Measurements from ENCODE around the gene SNX14. TPM values are rescaled to one million over a fixed set of nuclear protein-coding genes. Genes with fewer than 3 reads are reported as not detected.

SNX14 gene
- total RNA-seq, 1 donor from 2014 or later: 125 TPM

DNA sequence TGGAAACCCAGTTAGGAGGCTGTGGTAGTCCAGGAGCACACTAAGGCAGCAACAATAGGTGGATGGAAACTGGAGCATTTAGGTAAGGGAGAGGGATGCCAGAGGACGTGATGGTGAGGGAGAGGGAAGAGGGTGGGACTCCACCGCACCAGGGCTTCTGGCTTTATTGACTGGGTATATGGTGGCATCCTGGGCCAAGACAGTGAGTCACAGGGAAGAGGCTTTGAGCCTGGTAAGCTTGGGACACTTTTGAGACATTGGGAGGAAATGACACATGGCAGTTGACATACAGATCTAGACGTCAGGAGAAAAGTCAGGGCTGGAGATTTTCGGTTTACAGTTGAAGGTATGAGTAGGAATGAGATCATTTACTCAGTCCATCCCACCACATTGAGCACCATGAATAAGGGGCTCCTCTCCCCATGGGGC, 128.9 kb downstream of the SNX14 start:
- DNase-seq (ENCODE audit: low spot score): no peak

DNA sequence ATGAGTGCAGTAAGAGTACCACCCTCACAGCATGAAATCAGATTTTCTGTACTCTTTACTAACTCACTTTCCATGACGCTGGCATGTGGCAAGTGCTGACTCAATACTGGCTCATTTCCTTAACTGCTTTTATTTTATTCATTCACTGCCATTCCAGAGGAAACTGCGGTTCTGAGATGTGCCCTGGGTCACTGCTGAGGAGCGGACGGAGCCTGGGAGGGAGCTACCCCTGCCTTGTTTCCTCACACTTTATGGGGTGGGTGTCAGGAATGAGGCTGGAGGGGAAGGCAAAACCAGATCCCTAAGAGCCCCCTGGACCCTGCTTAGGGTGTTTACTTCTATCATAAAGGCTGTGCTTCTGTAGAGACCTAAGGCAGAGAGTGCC, 129.4 kb downstream of the SNX14 start:
- peak; percentile 56 for DNase-seq (ENCODE audit: low spot score)

DNA sequence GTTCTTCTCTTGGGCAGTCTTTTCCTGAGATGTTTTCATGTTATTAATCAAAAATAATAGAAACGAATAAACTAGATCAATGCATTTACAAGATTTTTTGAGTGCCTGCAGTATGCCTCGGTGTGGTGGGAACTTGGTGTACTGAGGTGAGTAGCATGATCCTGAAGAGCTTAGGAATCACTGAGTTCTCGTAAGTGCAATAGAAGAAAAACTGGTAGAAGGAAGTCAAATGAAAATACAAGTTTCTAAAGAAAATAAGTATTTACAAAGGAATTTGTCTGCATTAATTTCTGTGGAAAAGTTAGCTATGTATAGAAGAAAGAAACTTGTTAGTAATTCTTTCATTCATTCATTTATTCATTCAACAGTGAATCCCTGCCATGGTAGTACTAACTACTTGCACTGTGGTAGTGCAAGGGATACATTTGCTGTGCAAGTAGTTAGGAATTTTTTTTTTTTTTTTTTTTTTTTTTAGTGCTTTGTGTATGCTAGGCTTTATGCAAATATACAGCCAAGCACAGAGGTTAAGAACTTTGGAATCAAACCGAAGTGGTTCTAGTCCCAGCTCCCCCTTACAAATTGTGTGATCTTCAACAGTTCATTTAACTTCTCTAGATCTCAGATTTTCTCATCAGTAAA, 129.9 kb downstream of the SNX14 start:
- DNase-seq (ENCODE audit: low spot score): no peak

DNA sequence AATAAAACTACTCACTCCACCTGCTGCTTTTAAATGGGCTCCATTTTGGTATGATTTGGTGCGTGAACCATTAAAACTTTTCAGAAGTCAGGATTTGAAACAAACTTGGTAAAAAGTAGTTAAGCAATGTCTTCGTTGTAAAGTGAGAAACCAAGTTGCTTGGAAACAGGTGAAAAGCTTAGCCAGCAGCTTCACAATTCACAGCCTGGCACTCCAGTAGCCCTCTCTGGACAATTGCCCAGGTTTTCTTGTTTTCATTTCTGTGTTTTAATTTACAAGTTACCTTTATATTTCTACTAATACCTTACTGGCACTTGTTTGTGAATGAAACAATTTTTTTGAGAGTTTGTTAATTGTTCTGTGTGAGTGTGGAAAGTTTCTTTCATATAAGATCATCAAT, 131.0 kb downstream of the SNX14 start:
- DNase-seq (ENCODE audit: low spot score): no peak

DNA sequence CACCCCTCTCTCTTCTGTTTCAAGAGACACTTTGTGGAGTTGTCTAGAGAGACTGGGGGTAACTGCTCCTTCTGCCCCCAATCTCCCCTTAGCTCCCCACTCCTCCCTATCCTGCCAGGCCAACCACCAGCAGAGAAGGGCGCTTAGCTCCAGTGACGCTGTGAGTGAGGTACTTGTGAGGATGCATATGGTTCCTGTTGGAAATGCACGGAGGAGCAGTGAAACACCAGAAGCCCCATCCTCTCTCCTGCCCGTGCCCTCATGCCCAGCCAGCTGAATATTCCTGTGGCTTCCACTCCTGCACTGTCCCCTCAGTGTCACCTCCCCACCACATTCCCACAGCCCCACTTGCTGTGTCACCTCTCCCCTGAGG, 131.9 kb downstream of the SNX14 start:
- DNase-seq (ENCODE audit: low spot score): no peak

DNA sequence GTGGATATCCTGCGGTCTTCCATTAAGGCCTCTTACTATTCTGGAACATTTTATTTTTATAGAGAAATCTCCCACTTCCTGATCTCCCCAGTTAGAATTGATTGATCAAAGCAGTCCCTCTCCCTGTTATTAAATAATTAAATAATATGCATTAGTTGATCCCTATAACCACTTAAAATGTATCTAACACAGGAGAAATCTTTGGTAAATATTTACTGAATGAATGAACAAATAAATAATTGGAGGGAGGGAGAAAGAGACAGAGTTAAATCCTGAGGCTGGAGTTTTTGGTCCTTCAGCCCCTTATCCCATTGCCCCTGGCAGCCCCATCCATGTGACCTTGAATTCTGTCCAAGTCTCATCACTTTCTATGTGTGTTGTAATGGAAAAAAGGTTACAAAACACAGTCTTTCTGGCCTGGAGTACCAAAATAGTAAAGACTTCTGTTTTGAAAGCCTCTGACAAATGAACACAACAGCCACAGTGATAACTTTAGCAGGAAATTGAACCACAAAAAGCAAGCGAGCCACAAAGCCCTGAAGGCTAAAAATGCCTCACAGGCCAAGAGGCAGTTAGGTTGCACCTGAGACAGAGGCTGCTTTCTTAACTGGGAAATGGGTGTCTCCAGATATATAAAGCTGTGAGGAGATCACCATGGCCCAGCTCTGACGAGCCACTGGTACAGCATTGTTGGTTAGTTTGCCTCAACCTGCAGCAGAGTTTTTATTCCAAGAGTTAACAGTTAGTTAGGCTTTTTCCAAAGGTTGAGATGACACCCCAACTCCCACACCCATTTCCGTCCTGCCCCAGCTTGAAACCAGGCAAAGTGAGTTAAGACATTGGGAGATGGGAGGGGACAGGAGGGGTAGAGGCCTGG, 132.5 kb downstream of the SNX14 start:
- no peak for DNase-seq (ENCODE audit: low spot score)

DNA sequence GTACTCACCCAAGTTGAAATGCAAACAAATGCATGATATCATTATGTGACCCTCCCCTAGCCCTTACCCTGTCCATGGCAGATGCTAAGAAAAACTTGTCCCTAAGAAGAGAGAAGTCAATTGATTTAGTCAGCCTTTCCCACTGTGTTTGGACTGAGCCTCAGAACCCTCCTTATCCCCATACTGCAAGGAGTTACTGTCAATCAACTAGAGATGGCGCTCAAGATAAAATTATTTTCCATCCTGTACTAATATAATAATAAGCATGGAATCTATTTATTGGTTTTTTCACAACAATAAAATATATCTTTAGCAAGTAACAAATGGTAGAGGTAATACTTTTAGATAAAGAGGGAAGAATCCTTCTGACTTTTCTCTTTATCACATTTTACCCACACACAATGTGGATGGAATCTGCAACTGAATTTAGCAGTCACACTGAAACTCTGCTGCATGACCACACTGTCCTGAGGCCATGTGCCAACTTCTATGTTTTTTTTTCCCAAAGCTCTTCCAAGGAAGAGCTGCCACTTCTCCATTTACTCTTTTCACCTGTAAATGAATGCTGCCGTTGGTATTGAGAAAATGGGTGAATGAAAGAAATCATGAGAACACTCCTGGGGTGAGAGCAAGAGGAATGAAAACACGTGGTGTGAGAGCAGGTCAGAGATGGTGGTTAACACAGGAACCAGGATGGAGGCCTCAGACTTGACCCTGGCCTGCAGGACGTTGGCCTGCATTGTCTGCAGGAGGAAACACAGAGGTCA, 133.3 kb downstream of the SNX14 start:
- DNase-seq (ENCODE audit: low spot score): no peak

DNA sequence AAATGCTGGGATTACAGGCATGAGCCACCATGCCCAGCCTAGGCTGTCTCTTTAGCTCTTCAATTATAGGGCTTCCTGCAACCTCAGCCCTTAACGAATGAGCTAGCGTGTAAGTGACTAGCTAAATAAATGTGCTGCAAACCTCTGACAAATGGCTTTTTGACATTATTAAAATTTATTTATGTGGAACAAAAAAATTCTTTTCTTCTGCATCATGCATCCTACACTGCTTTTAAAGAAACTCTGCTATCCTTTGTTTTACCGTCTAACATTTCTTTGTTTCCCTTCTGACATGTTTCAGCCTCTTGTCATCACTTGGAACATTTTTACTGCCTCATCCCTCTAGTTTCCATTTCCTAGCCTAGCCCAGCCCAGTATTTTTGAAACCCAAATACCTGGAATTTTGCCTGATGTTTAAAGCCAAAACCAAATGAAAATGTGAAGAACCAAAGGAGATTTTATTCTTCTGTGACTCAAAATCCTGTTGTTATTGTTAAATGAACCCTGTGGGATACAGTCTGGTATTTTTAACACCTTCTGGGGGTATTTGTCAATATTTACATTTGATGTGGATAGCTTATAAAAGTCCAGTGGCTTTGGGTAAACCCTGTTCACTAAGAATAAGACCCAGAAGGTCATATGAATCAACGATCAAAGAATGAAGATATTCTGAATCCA, 134.3 kb downstream of the SNX14 start:
- no peak for DNase-seq (ENCODE audit: low spot score)

DNA sequence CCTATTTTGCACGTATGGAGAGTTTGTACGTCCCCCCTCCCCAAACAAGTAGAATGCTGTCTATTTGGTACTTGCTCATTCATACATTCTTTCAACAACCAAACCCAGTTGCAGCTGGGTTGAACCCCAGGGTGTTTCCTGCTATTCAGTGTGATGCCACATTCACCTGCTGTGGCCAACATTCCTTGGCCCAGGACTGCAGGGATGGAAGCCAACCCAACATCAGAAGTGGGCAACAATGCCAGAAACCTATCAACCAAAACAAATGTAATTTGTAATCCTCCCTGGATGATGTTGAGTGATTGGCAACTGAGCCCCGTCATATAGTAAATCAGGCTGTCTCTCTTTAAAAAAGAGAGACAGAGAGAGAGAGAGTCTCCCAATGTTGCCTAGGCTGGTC, 134.9 kb downstream of the SNX14 start:
- no peak for DNase-seq (ENCODE audit: low spot score)

DNA sequence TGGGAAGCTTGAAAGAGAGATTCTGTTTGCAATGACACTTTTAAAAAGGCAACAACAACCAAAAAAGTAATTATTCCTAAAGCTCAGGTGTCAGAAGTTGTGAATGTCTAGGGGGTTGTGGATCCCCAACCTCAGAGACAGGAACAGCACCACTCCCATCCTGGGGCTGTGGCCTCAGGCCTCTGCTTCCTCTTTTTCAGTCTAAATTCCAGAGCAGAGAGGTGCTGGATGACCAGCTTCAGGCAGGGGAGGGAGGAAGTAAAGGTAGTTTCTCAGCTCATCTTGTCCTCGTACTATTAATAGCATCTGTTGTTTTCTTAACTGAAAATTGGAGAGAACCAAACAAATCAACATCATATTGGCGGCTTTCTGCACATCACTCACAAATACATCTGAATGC, 135.5 kb downstream of the SNX14 start:
- no peak for DNase-seq (ENCODE audit: low spot score)

DNA sequence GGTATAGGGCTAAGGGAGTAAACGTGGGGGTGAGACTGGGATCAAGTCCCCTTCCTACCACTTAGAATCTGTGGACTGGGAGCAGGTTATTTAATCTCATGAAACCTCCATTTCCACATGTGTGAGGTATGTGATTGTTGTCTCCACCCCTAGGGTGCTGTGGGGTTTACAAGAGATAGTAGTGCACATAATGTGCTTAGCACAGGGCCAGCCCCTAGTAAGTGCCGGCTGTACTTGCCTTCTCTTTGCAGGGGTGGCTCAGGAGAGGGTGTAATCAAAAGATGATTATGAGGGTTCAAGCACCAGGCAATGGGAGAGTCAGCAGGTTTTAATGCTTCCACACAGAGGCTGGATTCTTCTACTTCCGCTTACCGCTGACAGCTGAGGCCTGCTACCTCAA, 136.9 kb downstream of the SNX14 start:
- DNase-seq (ENCODE audit: low spot score): no peak

Other genes starting within 250 kb of the SNX14 start
- 27.4 TPM for gene NT5E, start 143.8 kb downstream of the SNX14 start, total RNA-seq (ENCODE audit: insufficient read depth, low replicate concordance)
- 69.6 TPM for gene SYNCRIP, start 49.0 kb upstream of the SNX14 start, total RNA-seq (ENCODE audit: insufficient read depth, low replicate concordance)

Data from umbilical cord (tissue), 2 donors.